Cardiac muscle cell (in vitro differentiated cells and primary cell): ENCODE data around the gene SEMA5A. TPM values are rescaled to one million over a fixed set of nuclear protein-coding genes. Genes with fewer than 3 reads are reported as not detected.

Source experiments
- DNase-seq, 2 donors: peaks; one replicate each; pipeline versions ENCODE4 v3.0.0 to v3.0.0-alpha.2; 2010 to 2017; ENCODE audit warnings: low read depth in 1 of 2, low spot score in 1 of 2
- H3K27ac ChIP-seq: fragments of 200-600 bp; sonication (generic); 2 replicates; pipeline ENCODE4 v1.5.1; 2016
- H3K27me3 ChIP-seq: fragments of 200-600 bp; sonication (generic); 2 replicates; pipeline ENCODE4 v1.6.0; 2016; ENCODE audit warnings: control low read depth
- H3K36me3 ChIP-seq: fragments of 200-600 bp; sonication (generic); 2 replicates; pipeline ENCODE4 v1.5.1; 2016; ENCODE audit warnings: control low read depth
- H3K4me1 ChIP-seq: fragments of 200-600 bp; sonication (generic); 2 replicates; pipeline ENCODE4 v1.8.1; 2017; ENCODE audit warnings: low read depth, mild to moderate bottlenecking, mixed run types
- H3K4me3 ChIP-seq: fragments of 200-600 bp; sonication (generic); 2 replicates; pipeline ENCODE4 v1.5.1; 2016; ENCODE audit warnings: mild to moderate bottlenecking
- H3K9me3 ChIP-seq: fragments of 200-600 bp; sonication (generic); 2 replicates; pipeline ENCODE4 v1.5.1; 2017; ENCODE audit warnings: low read depth, mild to moderate bottlenecking, control low read depth
- CTCF ChIP-seq: IDR thresholded peaks from 2 replicates; pipeline ENCODE4 v1.5.1; 2012; ENCODE audit warnings: low read depth, mild to moderate bottlenecking, low read length
- polyA plus RNA-seq: library from polyadenylated mRNA; unstranded; fragments of >200 nt; fragmentation: Nextera tagmentation; extraction: Ambion mirVana; gene quantifications from 2 replicates; pipeline ENCODE4 v1.2.1, GENCODE V29; 2016
- total RNA-seq: library from RNA; depleted of rRNA; stranded (reverse); fragments of >200 nt; gene quantifications from 2 replicates; pipeline ENCODE4 v1.2.3, GENCODE V29; 2016

The SEMA5A gene
- total and polyA plus RNA-seq, 2 experiments from 2014 or later, result 15.7 to 16.6 TPM

DNA sequence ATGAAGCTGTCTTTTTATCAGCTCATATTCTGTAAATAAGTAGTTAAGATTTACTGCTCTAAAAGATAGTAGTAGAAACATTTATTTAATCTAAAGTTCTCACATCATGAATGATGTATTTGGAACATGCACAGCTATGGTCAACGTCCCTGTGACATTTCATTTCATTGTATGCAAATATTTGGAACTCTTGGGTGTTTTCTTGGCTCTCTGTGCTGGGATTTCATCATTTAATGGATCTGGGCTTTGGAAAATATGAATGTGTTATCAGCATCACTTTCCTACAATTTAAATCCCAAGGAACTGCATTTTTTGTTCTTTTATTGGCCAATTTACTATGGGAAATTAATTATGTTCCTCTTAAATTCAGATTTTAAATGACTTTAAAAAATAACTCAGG, 462.9 kb downstream of the SEMA5A start:
- no peaks in the 10 kb centered on the region for H3K9me3 ChIP-seq
- no peaks in the 10 kb centered on the region for H3K4me1 ChIP-seq
- no peaks in the 10 kb centered on the region for H3K27me3 ChIP-seq
- H3K27ac ChIP-seq, result no peak overlapping the region
- no peaks in the 10 kb centered on the region for H3K36me3 ChIP-seq
- no peak overlapping the region for H3K4me3 ChIP-seq
- DNase-seq, result peak in 1 of 2 donors; percentile 19
- TF ChIP-seq CTCF, result no peak

DNA sequence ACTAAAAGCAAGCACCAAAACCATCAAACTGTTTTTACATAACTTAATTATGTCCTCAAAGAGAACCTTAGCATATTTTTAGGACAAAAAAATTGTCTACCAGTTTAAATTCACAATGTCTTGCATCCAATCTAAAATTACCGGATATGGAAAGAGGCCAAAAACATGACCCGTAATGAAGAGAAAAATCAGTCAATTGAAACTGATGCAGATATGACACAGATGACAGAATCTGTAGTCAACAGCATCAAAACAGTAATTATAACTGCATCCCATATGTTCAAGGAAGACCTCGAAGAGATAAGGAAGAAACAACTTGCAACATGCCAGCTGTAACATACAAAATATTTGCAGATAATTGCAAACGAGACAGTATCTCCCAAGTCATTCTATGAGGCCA, 473.2 kb downstream of the SEMA5A start:
- no peak for DNase-seq
- no peaks in the 10 kb centered on the region for H3K9me3 ChIP-seq
- H3K4me3 ChIP-seq, result no peak overlapping the region
- H3K27me3 ChIP-seq, result no peaks in the 10 kb centered on the region
- H3K27ac ChIP-seq, result no peak overlapping the region
- H3K36me3 ChIP-seq, result no peaks in the 10 kb centered on the region
- TF ChIP-seq CTCF, result no peak
- no peaks in the 10 kb centered on the region for H3K4me1 ChIP-seq

DNA sequence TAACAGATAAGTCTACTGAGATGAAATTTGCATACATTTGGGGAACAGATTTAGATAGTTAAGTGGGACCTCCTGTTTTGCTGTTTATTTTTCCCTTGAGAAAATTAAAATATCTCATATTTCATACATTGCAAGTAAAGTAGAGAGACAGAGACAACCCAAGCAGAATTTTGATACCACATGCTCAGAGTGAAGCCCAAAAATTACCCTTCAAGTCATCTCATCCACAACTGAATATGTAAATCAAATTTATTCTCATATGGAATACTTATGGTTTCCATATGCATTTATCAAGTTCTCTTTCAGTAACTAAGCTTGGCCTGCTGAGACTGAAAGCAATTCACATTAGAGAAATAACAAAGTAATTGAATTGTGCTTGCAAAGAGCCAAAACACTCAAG, 474.4 kb downstream of the SEMA5A start:
- Histone ChIP-seq H3K4me3 (no peak overlapping the region), H3K9me3 (no peaks in the 10 kb centered on the region), H3K27me3 (no peaks in the 10 kb centered on the region), H3K4me1 (no peaks in the 10 kb centered on the region), H3K27ac (no peak overlapping the region), H3K36me3 (no peaks in the 10 kb centered on the region)
- no peak for DNase-seq
- no peak for TF ChIP-seq CTCF

DNA sequence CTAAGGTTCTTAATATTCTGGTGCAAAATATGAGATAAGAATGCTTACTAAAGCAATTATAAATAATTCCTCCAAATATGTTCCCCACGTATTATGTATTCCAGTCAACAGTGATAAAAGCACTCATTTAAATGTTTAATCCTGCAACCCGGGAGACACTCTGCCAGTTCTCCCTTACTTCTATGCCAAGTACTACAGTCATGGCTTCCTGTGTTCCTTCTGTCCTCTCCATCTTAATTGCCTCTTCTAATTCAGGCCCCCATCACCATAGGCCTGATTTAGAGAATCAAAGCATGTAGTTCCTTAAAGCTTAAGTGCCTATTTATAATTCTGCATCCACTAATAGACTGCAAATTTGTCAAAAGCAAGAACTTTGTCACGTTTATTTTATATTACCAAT, 474.8 kb downstream of the SEMA5A start:
- Histone ChIP-seq H3K27me3 (no peaks in the 10 kb centered on the region), H3K27ac (no peak overlapping the region), H3K4me3 (no peak overlapping the region), H3K9me3 (no peaks in the 10 kb centered on the region), H3K4me1 (no peaks in the 10 kb centered on the region), H3K36me3 (no peaks in the 10 kb centered on the region)
- no peak for TF ChIP-seq CTCF
- no peak for DNase-seq

DNA sequence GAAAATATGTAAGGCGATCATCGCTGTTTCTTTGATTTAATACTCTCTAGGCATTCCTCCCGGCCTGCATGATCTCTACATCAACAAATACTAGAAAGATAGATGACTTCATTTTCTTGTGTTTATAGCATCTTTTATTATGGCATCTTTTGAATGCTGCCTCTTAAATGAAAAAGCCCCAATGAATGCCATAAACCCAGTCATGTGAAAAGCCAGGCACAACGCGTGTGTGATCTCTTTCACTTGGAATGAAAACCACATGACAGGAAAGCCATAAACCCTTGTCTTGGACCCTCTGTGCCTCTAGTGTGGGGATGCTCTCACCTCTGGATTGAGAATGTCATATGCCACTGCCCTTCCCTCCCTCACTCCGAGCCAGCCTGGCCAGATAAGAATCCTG, 476.2 kb downstream of the SEMA5A start:
- Histone ChIP-seq H3K4me3 (no peak overlapping the region), H3K9me3 (no peaks in the 10 kb centered on the region), H3K4me1 (no peaks in the 10 kb centered on the region), H3K36me3 (peaks cover 4% of the 10 kb centered on the region), H3K27me3 (no peaks in the 10 kb centered on the region), H3K27ac (no peak overlapping the region)
- no peak for DNase-seq
- no peak for TF ChIP-seq CTCF

- H3K4me1 ChIP-seq, result no peaks in the 10 kb centered on the region
- no peaks in the 10 kb centered on the region for H3K9me3 ChIP-seq
- no peak for DNase-seq
- H3K36me3 ChIP-seq, result peaks cover 4% of the 10 kb centered on the region
- H3K27ac ChIP-seq, result no peak overlapping the region
- H3K4me3 ChIP-seq, result no peak overlapping the region
- no peak for TF ChIP-seq CTCF
- no peaks in the 10 kb centered on the region for H3K27me3 ChIP-seq
Measured at GRCh38 chr5:9067154-9067553, 478.7 kb downstream of the SEMA5A start.
